Measurements from ENCODE around the gene SPRY4.

The SPRY4 gene

DNA sequence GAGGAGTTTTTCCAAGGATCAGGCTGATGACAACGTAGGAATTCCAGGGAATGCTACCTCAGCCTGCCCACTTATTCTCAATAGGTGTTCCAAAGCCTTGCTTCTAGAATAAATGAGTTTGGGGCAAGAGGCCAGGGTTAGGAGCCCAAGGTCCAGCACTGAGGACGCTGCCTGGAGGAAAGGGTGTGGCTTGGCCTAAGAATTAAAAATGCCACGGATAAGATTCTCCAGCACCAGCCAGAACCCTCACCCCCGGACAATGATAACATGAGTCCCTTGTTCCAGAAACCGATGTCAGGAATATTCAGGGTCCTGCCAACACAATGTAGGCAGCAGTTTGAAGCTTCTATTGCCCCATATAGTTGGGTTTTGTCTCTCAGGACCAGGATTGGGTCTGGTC is 7.6 kb downstream of the SPRY4 start:
- no peak for DNase-seq (ENCODE audit: low read depth in 1 of 2, low spot score in 1 of 2)
- Histone ChIP-seq H3K27ac (replicated peaks) (no peak overlapping the region), H3K4me3 (replicated peaks; ENCODE audit: insufficient read depth, low read length) (no peak overlapping the region), H3K27me3 (ENCODE audit: insufficient read depth, poor library complexity, severe bottlenecking) (peaks cover 4% of the 10 kb centered on the region)
- TF ChIP-seq SPI1 (IDR thresholded peaks at IDR 0.05; ENCODE audit: borderline replicate concordance, low read depth) = no peak
- TF ChIP-seq POLR2AphosphoS5 (IDR thresholded peaks at IDR 0.05; ENCODE audit: low read depth) = no peak
- TF ChIP-seq, protein P1, sequence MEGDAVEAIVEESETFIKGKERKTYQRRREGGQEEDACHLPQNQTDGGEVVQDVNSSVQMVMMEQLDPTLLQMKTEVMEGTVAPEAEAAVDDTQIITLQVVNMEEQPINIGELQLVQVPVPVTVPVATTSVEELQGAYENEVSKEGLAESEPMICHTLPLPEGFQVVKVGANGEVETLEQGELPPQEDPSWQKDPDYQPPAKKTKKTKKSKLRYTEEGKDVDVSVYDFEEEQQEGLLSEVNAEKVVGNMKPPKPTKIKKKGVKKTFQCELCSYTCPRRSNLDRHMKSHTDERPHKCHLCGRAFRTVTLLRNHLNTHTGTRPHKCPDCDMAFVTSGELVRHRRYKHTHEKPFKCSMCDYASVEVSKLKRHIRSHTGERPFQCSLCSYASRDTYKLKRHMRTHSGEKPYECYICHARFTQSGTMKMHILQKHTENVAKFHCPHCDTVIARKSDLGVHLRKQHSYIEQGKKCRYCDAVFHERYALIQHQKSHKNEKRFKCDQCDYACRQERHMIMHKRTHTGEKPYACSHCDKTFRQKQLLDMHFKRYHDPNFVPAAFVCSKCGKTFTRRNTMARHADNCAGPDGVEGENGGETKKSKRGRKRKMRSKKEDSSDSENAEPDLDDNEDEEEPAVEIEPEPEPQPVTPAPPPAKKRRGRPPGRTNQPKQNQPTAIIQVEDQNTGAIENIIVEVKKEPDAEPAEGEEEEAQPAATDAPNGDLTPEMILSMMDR (IDR thresholded peaks at IDR 0.05; ENCODE audit: insufficient read depth, low read length) = no peak
- no peak for TF ChIP-seq GABPA (IDR thresholded peaks at IDR 0.05; ENCODE audit: low read depth)
- TF ChIP-seq, protein P2, sequence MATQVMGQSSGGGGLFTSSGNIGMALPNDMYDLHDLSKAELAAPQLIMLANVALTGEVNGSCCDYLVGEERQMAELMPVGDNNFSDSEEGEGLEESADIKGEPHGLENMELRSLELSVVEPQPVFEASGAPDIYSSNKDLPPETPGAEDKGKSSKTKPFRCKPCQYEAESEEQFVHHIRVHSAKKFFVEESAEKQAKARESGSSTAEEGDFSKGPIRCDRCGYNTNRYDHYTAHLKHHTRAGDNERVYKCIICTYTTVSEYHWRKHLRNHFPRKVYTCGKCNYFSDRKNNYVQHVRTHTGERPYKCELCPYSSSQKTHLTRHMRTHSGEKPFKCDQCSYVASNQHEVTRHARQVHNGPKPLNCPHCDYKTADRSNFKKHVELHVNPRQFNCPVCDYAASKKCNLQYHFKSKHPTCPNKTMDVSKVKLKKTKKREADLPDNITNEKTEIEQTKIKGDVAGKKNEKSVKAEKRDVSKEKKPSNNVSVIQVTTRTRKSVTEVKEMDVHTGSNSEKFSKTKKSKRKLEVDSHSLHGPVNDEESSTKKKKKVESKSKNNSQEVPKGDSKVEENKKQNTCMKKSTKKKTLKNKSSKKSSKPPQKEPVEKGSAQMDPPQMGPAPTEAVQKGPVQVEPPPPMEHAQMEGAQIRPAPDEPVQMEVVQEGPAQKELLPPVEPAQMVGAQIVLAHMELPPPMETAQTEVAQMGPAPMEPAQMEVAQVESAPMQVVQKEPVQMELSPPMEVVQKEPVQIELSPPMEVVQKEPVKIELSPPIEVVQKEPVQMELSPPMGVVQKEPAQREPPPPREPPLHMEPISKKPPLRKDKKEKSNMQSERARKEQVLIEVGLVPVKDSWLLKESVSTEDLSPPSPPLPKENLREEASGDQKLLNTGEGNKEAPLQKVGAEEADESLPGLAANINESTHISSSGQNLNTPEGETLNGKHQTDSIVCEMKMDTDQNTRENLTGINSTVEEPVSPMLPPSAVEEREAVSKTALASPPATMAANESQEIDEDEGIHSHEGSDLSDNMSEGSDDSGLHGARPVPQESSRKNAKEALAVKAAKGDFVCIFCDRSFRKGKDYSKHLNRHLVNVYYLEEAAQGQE (IDR thresholded peaks at IDR 0.05; ENCODE audit: insufficient replicate concordance, low read depth) = no peak

DNA sequence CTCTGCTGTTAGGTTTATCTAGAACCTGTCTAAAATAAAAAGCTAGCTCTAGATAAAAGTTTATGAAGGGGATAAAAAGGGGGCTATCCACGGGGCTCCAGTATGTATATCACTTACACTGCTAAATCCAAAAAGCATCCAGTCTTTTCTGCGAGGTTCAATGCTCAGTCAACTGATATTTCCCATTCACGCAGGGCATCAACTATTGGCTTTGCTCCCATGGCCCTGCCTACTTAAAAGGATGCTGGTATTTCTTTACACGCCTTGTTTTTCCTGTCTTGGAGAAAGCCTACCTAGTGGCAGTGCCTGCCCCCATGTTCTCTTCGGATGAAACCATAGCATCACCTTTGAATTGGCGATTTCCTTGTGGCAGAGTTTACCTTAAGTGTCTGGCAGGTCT is 8.1 kb downstream of the SPRY4 start:
- DNase-seq (ENCODE audit: low read depth in 1 of 2, low spot score in 1 of 2) = no peak
- H3K27me3 ChIP-seq (ENCODE audit: insufficient read depth, poor library complexity, severe bottlenecking) = peaks cover 4% of the 10 kb centered on the region
- no peak overlapping the region for H3K4me3 ChIP-seq (replicated peaks; ENCODE audit: insufficient read depth, low read length)
- no peak overlapping the region for H3K27ac ChIP-seq (replicated peaks)
- TF ChIP-seq GABPA (IDR thresholded peaks at IDR 0.05; ENCODE audit: low read depth) (no peak), POLR2AphosphoS5 (IDR thresholded peaks at IDR 0.05; ENCODE audit: low read depth) (no peak), SPI1 (IDR thresholded peaks at IDR 0.05; ENCODE audit: borderline replicate concordance, low read depth) (no peak)
- TF ChIP-seq, protein P2 (IDR thresholded peaks at IDR 0.05; ENCODE audit: insufficient replicate concordance, low read depth) = no peak
- TF ChIP-seq, protein P1 (IDR thresholded peaks at IDR 0.05; ENCODE audit: insufficient read depth, low read length) = no peak

DNA sequence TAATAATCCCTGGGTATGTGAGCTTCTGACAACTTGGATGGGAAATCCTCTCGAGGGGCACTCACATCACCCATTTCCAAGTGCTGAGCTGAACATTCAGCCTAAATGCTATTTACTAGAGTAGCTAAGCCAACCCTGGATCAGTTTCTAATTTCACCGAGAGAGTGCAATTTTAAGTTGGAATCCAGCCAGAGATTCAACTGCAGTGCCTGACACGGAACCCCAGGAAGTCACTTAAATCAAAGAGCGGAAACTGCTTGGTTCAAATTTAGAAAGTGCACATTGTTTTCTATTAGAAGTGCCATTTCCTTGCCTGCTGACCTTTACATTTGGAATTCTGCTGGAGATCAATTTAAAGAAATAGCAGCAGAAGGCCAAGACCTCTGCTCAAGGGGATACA is 8.8 kb downstream of the SPRY4 start:
- Histone ChIP-seq H3K4me3 (replicated peaks; ENCODE audit: insufficient read depth, low read length) (no peak overlapping the region), H3K27ac (replicated peaks) (no peak overlapping the region), H3K27me3 (ENCODE audit: insufficient read depth, poor library complexity, severe bottlenecking) (peaks cover 4% of the 10 kb centered on the region)
- DNase-seq (ENCODE audit: low read depth in 1 of 2, low spot score in 1 of 2) = no peak
- TF ChIP-seq GABPA (IDR thresholded peaks at IDR 0.05; ENCODE audit: low read depth) (no peak), SPI1 (IDR thresholded peaks at IDR 0.05; ENCODE audit: borderline replicate concordance, low read depth) (no peak), POLR2AphosphoS5 (IDR thresholded peaks at IDR 0.05; ENCODE audit: low read depth) (no peak)
- TF ChIP-seq, protein P1 (IDR thresholded peaks at IDR 0.05; ENCODE audit: insufficient read depth, low read length) = no peak
- TF ChIP-seq, protein P2 (IDR thresholded peaks at IDR 0.05; ENCODE audit: insufficient replicate concordance, low read depth) = no peak
